Panc1 (cell line): ENCODE results near the gene ZNF584.
"Not testable (repeated sequence)": the region's sequence is repeated elsewhere in the genome, so short reads cannot be mapped to it uniquely, and the experiment has no call there.

Experiments
- CTCF ChIP-seq: fragments of 450-650 bp; IDR thresholded peaks from 2 replicates; pipeline ENCODE4 v1.5.1; 2017; ENCODE audit warnings: mild to moderate bottlenecking
- POLR2AphosphoS5 ChIP-seq: IDR thresholded peaks from 2 replicates; pipeline ENCODE4 v1.6.1; 2012; ENCODE audit warnings: mild to moderate bottlenecking, low read depth, low read length, moderate library complexity
- TCF7L2 ChIP-seq: IDR thresholded peaks from 2 replicates; pipeline ENCODE4 v1.6.1; 2011; ENCODE audit warnings: mild to moderate bottlenecking, low read depth, low read length, inconsistent platforms
- TF ChIP-seq, protein P1 (sequence below), 2 experiments: IDR thresholded peaks; 2 replicates each; pipeline ENCODE4 v1.6.1; 2011 to 2012; ENCODE audit warnings: low read depth in 2 of 2, control low read depth in 1 of 2, low read length in 1 of 2, mild to moderate bottlenecking in 1 of 2, moderate library complexity in 1 of 2; ENCODE audit not compliant: insufficient read depth in 1 of 2

DNA sequence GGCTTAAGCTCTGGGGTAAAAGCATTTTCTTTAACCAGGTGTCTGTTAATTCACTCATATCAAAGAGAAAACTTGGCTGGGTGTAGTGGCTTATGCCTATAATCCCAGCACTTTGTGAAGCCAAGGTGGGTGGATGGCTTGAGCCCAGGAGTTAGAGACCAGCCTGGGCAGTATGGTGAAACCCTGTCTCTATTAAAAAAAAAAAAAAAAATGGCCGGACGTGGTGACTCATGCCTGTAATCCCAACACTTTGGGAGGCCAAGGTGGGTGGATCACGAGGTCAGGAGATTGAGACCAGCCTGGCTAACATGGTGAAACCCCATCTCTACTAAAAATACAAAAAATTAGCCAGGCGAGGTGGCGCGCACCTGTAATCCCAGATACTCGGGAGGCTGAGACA is 31.7 kb upstream of the ZNF584 start:
- not testable (repeated sequence) for TF ChIP-seq POLR2AphosphoS5, CTCF, TCF7L2
- TF ChIP-seq, protein P1, sequence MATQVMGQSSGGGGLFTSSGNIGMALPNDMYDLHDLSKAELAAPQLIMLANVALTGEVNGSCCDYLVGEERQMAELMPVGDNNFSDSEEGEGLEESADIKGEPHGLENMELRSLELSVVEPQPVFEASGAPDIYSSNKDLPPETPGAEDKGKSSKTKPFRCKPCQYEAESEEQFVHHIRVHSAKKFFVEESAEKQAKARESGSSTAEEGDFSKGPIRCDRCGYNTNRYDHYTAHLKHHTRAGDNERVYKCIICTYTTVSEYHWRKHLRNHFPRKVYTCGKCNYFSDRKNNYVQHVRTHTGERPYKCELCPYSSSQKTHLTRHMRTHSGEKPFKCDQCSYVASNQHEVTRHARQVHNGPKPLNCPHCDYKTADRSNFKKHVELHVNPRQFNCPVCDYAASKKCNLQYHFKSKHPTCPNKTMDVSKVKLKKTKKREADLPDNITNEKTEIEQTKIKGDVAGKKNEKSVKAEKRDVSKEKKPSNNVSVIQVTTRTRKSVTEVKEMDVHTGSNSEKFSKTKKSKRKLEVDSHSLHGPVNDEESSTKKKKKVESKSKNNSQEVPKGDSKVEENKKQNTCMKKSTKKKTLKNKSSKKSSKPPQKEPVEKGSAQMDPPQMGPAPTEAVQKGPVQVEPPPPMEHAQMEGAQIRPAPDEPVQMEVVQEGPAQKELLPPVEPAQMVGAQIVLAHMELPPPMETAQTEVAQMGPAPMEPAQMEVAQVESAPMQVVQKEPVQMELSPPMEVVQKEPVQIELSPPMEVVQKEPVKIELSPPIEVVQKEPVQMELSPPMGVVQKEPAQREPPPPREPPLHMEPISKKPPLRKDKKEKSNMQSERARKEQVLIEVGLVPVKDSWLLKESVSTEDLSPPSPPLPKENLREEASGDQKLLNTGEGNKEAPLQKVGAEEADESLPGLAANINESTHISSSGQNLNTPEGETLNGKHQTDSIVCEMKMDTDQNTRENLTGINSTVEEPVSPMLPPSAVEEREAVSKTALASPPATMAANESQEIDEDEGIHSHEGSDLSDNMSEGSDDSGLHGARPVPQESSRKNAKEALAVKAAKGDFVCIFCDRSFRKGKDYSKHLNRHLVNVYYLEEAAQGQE (IDR thresholded peaks at IDR 0.05; ENCODE audit: insufficient read depth in 1 of 2, low read depth in 2 of 2, low read length in 1 of 2), result not testable (repeated sequence)
